ENCODE measurements around the gene MUS81.
"Not testable (repeated sequence)": the region's sequence is repeated elsewhere in the genome, so short reads cannot be mapped to it uniquely, and the experiment has no call there.

The MUS81 gene

DNA sequence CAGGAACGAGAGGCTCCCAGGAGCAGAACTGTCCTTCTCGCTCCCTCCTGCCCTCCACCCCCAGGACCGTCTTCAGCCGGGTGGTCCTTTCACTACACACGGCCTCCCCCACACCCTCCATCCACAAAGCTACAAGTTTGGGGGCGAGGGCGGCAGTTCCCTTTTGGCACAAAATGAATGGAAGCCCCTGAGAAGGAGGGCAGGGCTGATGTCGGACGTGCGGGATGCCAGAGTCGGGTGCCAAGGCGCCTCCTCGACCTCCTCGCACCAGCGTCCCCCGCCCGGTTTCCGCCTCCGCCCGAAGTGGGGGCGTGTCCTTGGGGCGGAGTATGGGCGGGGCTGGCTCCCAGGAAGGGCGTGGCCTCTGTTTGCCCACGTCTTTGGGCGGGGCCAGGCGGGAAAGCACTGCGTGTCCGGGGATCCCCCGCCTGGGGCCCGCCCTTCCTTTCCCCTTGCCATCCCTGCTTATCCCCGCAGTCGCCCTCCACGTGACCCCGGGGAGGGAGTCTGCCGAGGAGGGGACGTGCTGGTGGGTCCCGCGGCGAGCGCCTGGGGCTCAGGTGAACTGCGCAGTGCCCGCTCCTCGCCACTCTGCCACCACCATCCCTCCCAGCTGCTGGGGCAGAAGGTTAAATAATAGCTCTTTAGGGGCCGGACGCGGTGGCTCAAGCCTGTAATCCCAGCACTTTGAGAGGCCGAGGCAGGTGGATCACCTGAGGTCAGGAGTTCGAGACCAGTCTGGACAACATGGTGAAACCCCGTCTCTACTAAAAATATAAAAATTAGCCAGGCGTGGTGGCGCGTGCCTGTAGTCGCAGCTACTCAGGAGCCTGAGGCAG is 13.3 kb downstream of the MUS81 start:
- peak; percentile 75 for DNase-seq (ENCODE audit: low read depth in 2 of 2)

GRCh38 chr11:65879617-65880016 is 19.4 kb downstream of the MUS81 start, which contains the start of gene CTSW:
Gene CTSW (plus strand): TSS chr11:65879837. CDS start chr11:65879855, 18 bp downstream.
- no peak for DNase-seq (ENCODE audit: low read depth in 2 of 2)

GRCh38 chr11:65880027-65880426 is 19.8 kb downstream of the MUS81 start:
- no peak for DNase-seq (ENCODE audit: low read depth in 2 of 2)

GRCh38 chr11:65880844-65881421 is 20.7 kb downstream of the MUS81 start:
- DNase-seq (ENCODE audit: low read depth in 2 of 2), result no peak

- no peak for DNase-seq (ENCODE audit: low read depth in 2 of 2)
Measured at GRCh38 chr11:65882120-65883057, 22.2 kb downstream of the MUS81 start.

DNA sequence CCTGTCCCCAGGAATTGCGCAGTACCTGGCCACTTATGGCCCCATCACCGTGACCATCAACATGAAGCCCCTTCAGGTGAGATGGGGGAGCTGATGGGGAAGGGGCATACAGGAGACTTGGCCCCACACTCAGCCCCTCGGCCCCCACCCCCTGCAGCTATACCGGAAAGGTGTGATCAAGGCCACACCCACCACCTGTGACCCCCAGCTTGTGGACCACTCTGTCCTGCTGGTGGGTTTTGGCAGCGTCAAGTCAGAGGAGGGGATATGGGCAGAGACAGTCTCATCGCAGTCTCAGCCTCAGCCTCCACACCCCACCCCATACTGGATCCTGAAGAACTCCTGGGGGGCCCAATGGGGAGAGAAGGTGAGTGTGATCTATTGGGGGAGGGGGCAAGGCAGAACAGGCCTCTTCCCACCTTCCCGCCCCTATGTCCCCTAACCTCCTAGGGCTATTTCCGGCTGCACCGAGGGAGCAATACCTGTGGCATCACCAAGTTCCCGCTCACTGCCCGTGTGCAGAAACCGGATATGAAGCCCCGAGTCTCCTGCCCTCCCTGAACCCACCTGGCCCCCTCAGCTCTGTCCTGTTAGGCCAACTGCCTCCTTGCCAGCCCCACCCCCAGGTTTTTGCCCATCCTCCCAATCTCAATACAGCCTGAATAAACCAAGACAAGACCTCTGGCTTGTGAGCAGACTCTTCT is 23.0 kb downstream of the MUS81 start:
- no peak for DNase-seq (ENCODE audit: low read depth in 2 of 2)

- no peak for DNase-seq (ENCODE audit: low read depth in 2 of 2)
Measured at GRCh38 chr11:65883786-65884715, 23.8 kb downstream of the MUS81 start.

DNA sequence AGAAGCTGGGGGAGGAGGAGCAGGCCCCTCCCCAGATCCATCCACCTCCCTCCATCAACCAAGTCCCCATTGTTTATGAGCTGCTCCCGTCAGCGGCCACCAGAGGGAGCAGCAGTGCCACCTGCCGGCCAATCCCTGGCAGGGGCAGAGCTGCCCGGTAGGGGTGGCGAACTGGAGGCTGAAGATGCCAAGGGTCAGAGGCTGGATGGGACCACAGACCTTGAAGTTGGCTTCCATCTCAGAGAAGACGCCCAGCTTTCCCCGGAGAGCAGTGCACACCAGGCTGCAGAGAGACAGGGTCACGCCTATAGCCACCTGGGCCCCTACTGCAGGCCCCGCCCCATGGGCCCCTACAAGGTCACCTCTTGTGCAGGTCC is 24.5 kb downstream of the MUS81 start:
- no peak for DNase-seq (ENCODE audit: low read depth in 2 of 2)

GRCh38 chr11:65885231-65885630 is 25.0 kb downstream of the MUS81 start:
- DNase-seq (ENCODE audit: low read depth in 2 of 2), result no peak

DNA sequence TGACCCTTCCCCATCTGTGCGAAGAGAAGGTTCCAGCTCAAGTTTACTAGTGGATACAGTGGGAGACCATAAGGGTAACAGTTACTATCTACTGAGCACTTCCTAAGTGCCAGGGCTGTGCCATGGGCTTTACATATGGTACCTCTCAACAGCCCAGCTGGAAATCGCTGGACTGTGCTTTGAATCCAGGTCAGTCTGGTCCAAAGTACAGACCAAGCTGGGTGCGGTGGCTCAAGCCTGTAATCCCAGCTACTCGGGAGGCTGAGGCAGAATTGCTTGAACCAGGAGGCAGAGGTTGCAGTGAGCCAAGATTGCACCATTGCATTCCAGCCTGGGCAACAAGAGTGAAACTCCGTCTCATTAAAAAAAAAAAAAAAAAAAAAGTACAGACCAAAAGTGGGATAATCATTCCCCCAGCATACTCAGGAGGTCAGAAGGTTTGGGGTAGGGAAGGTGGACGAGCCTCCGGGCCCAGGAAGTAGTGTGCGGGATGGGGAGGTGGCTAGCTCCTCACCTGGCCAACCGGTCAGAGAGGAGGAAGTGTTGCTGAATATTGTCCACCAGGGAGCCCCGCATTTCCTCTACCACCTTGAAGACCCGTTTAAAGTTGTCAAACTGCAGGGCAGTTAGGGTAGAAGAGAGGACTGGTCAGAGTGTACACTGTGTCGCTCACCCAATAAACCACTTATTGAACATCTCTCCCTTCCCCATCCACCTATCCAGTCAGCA is 25.7 kb downstream of the MUS81 start:
- DNase-seq (ENCODE audit: low read depth in 2 of 2), result no peak

DNA sequence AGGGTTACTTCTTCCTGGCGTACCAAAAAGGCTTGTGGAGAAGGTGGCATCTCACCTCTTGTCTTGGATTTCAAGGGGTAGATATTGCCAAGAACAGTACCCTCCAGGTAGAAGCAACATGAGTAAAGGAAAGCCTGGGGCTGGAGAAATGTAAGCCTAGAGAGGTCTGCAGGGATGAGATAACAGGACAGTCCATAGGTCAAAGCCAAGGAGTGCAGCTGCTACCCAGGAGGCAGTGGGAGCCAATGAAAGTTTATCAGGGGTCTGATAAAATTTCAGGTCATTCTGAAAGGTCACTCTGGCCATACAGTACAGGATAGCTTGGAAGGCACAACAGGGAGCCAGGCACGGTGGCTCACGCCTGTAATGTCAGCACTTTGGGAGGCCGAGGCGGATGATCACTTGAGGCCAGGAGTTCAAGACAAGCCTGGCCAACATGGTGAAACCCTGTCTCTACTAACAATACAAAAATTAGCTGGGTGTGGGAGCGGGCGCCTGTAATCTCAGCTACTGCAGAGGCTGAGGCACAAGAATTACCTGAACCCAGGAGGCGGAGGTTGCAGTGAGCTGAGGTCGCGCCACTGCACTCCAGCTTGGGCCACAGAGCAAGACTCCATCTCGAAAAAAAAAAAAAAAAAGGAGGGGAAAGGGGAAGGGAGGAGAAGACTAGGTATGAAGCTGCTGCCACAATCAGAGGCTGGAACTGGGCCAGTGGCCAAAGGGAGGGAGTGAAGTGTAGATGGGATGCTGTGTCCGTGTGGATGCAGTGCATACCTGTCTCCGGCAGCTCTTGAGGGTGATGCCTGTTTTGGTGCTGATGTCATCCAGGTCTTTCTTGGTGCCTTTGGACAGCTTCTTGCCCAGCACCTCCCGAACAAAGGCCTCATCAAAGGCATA is 26.8 kb downstream of the MUS81 start:
- DNase-seq (ENCODE audit: low read depth in 2 of 2), result no peak

GRCh38 chr11:65887723-65888162 is 27.5 kb downstream of the MUS81 start:
- DNase-seq (ENCODE audit: low read depth in 2 of 2), result no peak

DNA sequence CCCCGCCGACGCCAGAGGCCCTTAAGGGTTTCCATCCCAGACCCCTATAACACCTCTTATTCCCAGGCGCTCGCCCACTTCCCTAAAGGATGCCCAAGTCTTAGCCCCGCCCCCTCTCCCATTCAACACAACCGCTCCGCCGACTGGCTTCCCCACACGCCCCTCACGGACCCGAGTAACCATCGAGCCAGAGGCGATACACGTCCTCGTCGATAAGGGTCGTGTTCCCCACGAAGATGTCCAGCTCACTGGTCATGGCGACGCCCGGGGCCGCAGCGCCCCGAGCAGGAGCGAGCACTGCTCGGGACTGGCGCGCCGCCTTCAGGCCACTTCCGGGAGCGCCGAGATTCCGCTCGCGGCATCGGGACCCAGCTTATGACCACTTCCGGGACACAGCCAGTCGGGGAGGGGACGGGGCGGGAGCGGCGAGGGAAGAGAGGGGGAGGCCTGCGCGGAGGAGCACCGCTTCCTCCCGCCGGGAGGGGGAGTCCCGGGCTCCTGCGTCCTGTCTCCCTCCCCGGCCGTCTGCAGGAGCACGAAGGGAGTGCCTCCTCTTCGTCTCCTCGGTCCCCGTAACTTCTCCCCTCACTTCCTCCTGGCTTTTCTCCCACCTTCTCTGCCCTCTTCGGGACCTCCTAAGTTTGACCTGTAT is 28.1 kb downstream of the MUS81 start, which contains the start of gene FIBP:
Gene FIBP (minus strand): TSS at position 309 of the 652 bp plus-strand sequence. CDS start 53 bp downstream, at position 256.
- peak; percentile 89 for DNase-seq (ENCODE audit: low read depth in 2 of 2)

- DNase-seq (ENCODE audit: low read depth in 2 of 2), result peak; percentile 84 to 88
Measured at GRCh38 chr11:65890324-65891218, 30.3 kb downstream of the MUS81 start, which contains the start of gene CCDC85B. Gene CCDC85B (plus strand): TSS chr11:65890673. CDS start chr11:65890784, 111 bp downstream.

- DNase-seq (ENCODE audit: low read depth in 2 of 2), result no peak
Measured at GRCh38 chr11:65891219-65892136, 31.2 kb downstream of the MUS81 start.

GRCh38 chr11:65892137-65892540 is 31.9 kb downstream of the MUS81 start:
- DNase-seq (ENCODE audit: low read depth in 2 of 2), result not testable (repeated sequence)

Data from fibroblast of skin of left biceps (primary cell).